ENCODE results near the gene ARVCF.

- TF ChIP-seq CTCF (IDR thresholded peaks at IDR 0.05; ENCODE audit: extremely low read depth in 1 of 2, insufficient read depth in 1 of 2, low read depth in 1 of 2, low read length in 2 of 2) (no peak), EZH2 (IDR thresholded peaks at IDR 0.05; ENCODE audit: borderline replicate concordance, low read depth, low read length, severe bottlenecking) (no peak)
Measured at GRCh38 chr22:20002128-20002527, 14.5 kb downstream of the ARVCF start.

All from endothelial cell of umbilical vein (primary cell).